ENCODE data around the gene ALKBH6.

Gene ALKBH6

DNA sequence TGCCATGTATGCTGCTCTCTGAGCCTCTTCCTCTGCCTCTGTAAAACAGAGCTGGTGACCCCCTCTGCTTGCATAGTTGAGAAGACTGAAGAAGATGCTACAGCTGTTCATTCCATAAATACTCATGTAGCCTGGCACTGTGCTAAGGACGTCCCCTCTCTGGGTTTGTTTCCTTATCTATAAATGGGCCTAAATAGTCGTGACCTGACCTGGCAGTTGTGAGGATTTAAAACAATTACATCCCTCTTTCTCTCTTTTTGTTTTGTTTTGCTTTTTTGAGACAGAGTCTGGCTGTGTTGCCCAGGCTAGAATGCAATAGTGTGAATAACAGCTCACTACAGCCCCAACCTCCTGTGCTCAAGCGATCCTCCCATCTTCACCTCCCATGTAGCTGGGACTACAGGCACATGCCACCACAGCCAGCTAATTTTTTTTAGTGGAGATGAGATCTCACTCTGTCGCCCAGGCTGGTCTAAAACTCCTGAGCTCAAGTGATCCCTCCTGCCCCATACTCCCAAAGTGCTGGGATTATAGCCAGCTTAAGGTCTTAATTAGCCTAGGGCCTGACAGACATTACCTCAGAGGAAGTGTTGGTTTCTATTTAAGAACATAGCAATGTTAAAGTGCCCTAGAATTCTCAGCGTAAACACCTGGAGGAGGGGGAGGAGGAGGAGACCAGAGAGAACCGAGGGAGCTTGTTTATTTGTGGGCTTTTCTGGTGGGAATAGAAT lies 45.3 kb upstream of the ALKBH6 start:
- no peak for ATAC-seq (ENCODE audit: insufficient read depth, low read depth)
- Histone ChIP-seq H3K4me1 (ENCODE audit: insufficient read depth, low read length) (peaks cover 46% of the 10 kb centered on the region), H3K27ac (ENCODE audit: low read length) (no peak overlapping the region), H3K4me3 (ENCODE audit: low read depth in 1 of 2, low read length in 2 of 2) (no peak overlapping the region), H3K36me3 (ENCODE audit: insufficient read depth, low read length) (peaks cover 77% of the 10 kb centered on the region), H3K4me2 (ENCODE audit: insufficient read depth, low read length) (peak overlapping the region; percentile 35; the same call in 1 of the 2 replicates), H3K9ac (ENCODE audit: low read depth, low read length) (no peak overlapping the region), H3K27me3 (ENCODE audit: insufficient read depth, low read length, poor library complexity) (no peaks in the 10 kb centered on the region), H4K20me1 (ENCODE audit: insufficient read depth, low read length) (peaks cover 74% of the 10 kb centered on the region), H2AFZ (ENCODE audit: low read depth, low read length) (no peak overlapping the region), H3K79me2 (ENCODE audit: insufficient read depth, low read length) (peaks cover 87% of the 10 kb centered on the region), H3K9me3 (ENCODE audit: insufficient read depth, low read length, severe bottlenecking) (no peaks in the 10 kb centered on the region)
- TF ChIP-seq, protein P1, sequence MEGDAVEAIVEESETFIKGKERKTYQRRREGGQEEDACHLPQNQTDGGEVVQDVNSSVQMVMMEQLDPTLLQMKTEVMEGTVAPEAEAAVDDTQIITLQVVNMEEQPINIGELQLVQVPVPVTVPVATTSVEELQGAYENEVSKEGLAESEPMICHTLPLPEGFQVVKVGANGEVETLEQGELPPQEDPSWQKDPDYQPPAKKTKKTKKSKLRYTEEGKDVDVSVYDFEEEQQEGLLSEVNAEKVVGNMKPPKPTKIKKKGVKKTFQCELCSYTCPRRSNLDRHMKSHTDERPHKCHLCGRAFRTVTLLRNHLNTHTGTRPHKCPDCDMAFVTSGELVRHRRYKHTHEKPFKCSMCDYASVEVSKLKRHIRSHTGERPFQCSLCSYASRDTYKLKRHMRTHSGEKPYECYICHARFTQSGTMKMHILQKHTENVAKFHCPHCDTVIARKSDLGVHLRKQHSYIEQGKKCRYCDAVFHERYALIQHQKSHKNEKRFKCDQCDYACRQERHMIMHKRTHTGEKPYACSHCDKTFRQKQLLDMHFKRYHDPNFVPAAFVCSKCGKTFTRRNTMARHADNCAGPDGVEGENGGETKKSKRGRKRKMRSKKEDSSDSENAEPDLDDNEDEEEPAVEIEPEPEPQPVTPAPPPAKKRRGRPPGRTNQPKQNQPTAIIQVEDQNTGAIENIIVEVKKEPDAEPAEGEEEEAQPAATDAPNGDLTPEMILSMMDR (IDR thresholded peaks at IDR 0.05; ENCODE audit: borderline replicate concordance, extremely low read depth, low read length, poor library complexity, severe bottlenecking), result no peak
- no peak for TF ChIP-seq EZH2 (IDR thresholded peaks at IDR 0.05; ENCODE audit: borderline replicate concordance, low read depth, low read length, severe bottlenecking)
- no peak for DNase-seq

DNA sequence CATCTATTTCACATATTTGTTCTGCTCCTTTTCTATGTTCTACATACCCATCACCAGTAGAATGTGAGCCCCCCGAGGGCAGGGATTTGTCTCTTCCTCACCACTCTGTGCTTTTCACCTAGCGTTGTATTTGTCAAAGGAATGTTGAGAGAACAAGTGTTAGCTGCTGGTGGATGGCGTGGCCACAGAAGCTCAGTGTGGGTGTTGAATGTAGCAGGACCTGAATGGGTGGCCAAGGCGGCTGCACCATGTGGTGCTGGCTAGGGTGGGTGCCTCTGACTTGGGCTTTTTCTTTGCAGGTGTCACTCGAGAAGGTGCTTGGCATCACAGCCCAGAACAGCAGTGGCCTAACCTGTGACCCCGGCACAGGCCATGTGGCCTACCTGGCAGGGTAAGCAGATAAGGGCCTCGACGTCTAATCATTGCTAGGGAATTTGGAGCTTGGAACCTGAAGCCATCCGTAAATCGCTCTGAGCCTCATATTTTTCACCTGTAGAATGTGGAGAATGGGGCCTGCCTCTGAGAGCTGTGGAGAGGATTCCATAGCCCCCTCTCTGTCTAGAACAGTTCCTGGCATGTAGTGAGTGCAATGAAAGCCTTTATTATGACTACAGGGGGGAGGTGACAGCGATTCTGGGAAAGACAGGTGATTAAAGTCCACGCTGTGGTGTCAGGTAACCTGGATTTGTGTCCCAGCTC lies 44.6 kb upstream of the ALKBH6 start:
- Histone ChIP-seq H2AFZ (ENCODE audit: low read depth, low read length) (no peak overlapping the region), H3K27ac (ENCODE audit: low read length) (no peak overlapping the region), H3K4me1 (ENCODE audit: insufficient read depth, low read length) (peaks cover 46% of the 10 kb centered on the region), H3K36me3 (ENCODE audit: insufficient read depth, low read length) (peaks cover 72% of the 10 kb centered on the region), H3K79me2 (ENCODE audit: insufficient read depth, low read length) (peaks cover 82% of the 10 kb centered on the region), H3K9me3 (ENCODE audit: insufficient read depth, low read length, severe bottlenecking) (no peaks in the 10 kb centered on the region), H3K27me3 (ENCODE audit: insufficient read depth, low read length, poor library complexity) (no peaks in the 10 kb centered on the region), H4K20me1 (ENCODE audit: insufficient read depth, low read length) (peaks cover 70% of the 10 kb centered on the region), H3K9ac (ENCODE audit: low read depth, low read length) (0 out of 2 replicates have a peak overlapping the region, but pooled peaks have one; percentile 13), H3K4me2 (ENCODE audit: insufficient read depth, low read length) (peak overlapping the region; percentile 35; the same call in 1 of the 2 replicates), H3K4me3 (ENCODE audit: low read depth in 1 of 2, low read length in 2 of 2) (no peak overlapping the region)
- DNase-seq, result no peak
- ATAC-seq (ENCODE audit: insufficient read depth, low read depth), result no peak
- TF ChIP-seq, protein P1 (IDR thresholded peaks at IDR 0.05; ENCODE audit: borderline replicate concordance, extremely low read depth, low read length, poor library complexity, severe bottlenecking), result no peak
- no peak for TF ChIP-seq EZH2 (IDR thresholded peaks at IDR 0.05; ENCODE audit: borderline replicate concordance, low read depth, low read length, severe bottlenecking)

DNA sequence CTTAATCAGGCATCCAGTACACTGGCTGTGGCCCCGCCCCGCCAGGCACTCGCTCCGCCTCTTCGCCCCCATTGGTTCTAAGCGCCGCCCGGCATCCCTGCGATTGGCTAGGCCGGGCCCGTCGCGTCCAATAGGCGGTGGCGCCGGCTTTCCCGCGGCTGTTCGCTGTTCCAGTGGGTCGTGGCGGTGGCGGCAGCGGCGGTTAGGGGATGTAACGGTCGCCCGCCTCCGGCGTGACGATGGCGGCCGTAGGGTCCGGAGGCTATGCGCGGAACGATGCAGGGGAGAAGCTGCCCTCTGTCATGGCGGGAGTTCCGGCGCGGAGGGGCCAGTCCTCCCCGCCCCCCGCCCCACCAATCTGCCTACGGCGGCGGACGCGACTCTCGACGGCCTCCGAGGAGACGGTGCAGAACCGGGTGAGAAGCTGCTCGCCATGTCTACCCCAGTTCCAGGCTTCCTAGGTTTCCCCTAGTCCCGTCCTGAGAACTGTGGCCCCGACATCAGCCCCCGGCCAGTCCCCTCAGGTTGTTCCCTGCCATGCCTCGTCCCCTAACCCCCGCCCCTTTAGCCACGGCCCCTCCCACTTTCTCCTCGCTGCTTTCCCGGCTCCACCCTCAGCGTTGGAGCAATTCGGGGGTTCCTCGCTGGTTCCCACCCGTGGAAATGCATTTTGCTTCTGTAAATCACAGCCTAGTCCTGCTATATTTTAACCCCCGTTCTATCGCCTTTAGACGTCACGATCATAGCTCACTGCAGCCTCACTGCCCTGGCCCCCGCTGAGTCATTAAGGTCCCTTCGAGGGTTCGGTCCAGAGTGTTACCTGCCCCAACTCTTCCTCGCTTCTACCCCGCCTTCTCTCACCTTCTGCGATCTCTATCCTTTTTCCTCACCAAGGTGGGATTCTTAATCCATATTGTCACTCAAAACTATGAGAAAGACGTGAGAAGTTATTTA lies 41.0 kb upstream of the ALKBH6 start, which contains the start of gene WDR62:
WDR62 (plus strand) TSS at position 165 of the 954 bp plus-strand sequence; CDS start at position 240, 75 bp downstream.
- H3K4me2 ChIP-seq (ENCODE audit: insufficient read depth, low read length), result peak within 1 kb of the TSS; percentile 71
- DNase-seq (peak; percentile 96), ATAC-seq (ENCODE audit: insufficient read depth, low read depth) (peak; percentile 79)
- peak within 1 kb of the TSS; percentile 94 for H3K9ac ChIP-seq (ENCODE audit: low read depth, low read length)
- no peaks in the 10 kb centered on the region for H3K27me3 ChIP-seq (ENCODE audit: insufficient read depth, low read length, poor library complexity)
- H3K4me3 ChIP-seq (ENCODE audit: low read depth in 1 of 2, low read length in 2 of 2), result peak within 1 kb of the TSS; percentile 57 to 77
- peaks cover 72% of the 10 kb centered on the region for H3K79me2 ChIP-seq (ENCODE audit: insufficient read depth, low read length)
- peaks cover 39% of the 10 kb centered on the region for H3K36me3 ChIP-seq (ENCODE audit: insufficient read depth, low read length)
- TF ChIP-seq EZH2 (IDR thresholded peaks at IDR 0.05; ENCODE audit: borderline replicate concordance, low read depth, low read length, severe bottlenecking), result no peak
- TF ChIP-seq, protein P1 (IDR thresholded peaks at IDR 0.05; ENCODE audit: borderline replicate concordance, extremely low read depth, low read length, poor library complexity, severe bottlenecking), result no peak
- H3K4me1 ChIP-seq (ENCODE audit: insufficient read depth, low read length), result peaks cover 58% of the 10 kb centered on the region
- no peaks in the 10 kb centered on the region for H3K9me3 ChIP-seq (ENCODE audit: insufficient read depth, low read length, severe bottlenecking)
- H3K27ac ChIP-seq (ENCODE audit: low read length), result peak within 1 kb of the TSS; percentile 98
- H4K20me1 ChIP-seq (ENCODE audit: insufficient read depth, low read length), result peaks cover 45% of the 10 kb centered on the region
- peak within 1 kb of the TSS; percentile 80 for H2AFZ ChIP-seq (ENCODE audit: low read depth, low read length)
